Measurements from ENCODE around the gene AGPAT1. TPM values are rescaled to one million over a fixed set of nuclear protein-coding genes. Genes with fewer than 3 reads are reported as not detected.
"Not testable (repeated sequence)": the region's sequence is repeated elsewhere in the genome, so short reads cannot be mapped to it uniquely, and the experiment has no call there.

AGPAT1 gene
- total RNA-seq, 2 experiments from 2014 or later = 30.8 to 33.6 TPM

- Mint-ChIP-seq H3K4me3 (peak overlapping the region; percentile 92), H3K9me3 (no peaks in the 10 kb centered on the region), H3K4me1 (peaks cover 52% of the 10 kb centered on the region), H3K27me3 (no peaks in the 10 kb centered on the region), H3K36me3 (peaks cover 31% of the 10 kb centered on the region), H3K27ac (peak overlapping the region; percentile 93)
- DNase-seq = no peak
These were observed 16.1 kb upstream of the AGPAT1 start for GRCh38 chr6:32191696-32192607.

DNA sequence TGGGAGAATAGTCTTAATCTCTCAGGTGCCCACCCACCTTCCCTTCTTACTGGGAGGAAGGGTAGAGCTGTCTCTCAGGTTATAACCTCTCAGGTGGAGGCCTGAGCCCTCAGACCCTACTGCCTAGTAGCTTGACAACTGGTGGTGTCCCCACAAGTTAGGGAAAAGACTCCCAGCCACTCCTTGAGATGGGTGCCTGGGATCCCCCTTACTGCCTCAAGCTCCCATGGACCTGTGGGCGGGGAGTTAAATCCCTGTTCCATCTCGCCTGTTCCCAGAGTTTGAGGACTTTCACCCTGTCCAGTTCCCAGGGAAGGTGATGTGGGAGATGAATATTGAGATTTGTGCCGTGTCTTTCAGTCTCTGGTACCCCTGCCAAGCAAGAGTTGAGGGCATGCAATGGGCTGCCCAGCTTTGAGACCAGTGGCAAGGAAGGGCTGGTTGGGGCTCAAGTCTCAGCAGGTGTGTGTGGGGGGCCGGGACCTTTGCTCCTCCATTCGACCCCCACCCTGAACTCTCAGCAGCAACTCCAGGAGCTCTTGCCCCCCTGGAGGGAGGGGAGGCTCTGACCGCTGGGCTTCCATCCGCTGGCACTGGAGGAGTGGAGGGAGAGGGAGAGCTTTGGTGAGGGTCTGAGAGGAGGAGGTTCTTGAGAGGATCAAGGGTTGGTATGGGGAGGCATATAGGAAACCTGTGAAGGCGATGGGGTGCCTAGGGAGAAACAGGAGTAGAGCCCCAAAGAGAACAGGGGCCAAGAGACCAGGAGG is 15.2 kb upstream of the AGPAT1 start:
- Mint-ChIP-seq H3K4me3 (peak overlapping the region; percentile 92), H3K9me3 (no peaks in the 10 kb centered on the region), H3K4me1 (peaks cover 56% of the 10 kb centered on the region), H3K36me3 (peaks cover 39% of the 10 kb centered on the region), H3K27me3 (no peaks in the 10 kb centered on the region), H3K27ac (peak overlapping the region; percentile 93)
- no peak for DNase-seq

DNA sequence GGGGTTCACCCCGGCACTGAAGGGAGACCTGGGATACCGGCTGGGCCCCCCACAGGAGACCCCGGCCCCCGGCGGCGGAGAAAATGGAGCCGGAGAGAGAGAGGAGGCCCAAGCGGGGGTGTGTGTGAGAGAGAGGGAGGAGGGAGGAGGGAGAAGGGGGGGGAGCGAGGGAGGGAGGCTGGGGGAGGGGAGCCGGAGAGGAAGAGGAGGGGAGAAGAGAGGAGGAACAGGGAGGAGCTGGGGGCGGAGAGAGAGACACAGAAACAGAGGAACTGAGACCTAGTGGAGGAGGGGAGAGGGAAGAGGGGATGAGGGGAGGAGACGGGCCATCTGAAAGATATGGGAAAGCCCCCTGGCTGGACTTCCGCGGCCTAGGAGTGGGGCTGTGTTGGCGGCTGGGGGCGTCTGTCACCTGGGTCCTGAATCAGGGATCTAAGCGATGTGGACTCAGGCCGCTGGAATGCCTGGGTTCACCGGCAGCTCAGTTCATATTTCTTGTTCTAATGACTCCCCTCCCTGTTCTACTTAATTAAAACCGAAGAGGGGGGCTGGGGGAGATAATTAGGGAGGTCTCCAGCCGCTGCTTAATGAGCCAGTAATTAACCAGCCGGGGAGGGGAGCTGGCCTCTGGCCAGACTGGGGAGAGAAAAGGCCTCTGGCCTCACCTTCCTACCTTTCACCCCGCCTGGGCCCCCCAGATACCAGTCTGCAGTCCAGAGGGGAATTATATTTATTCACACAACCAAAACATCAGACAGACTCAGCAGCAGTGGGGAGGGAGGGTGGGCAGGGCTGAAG is 14.4 kb upstream of the AGPAT1 start, which contains the start of gene PBX2:
TSS of gene PBX2 (minus strand) at position 149 of the 798 bp plus-strand sequence. CDS start 287 bp downstream, outside the sequence.
- peak within 1 kb of the TSS; percentile 92 for H3K4me3 Mint-ChIP-seq
- peak within 1 kb of the TSS; percentile 93 for H3K27ac Mint-ChIP-seq
- peaks cover 43% of the 10 kb centered on the region for H3K36me3 Mint-ChIP-seq
- peaks cover 62% of the 10 kb centered on the region for H3K4me1 Mint-ChIP-seq
- H3K9me3 Mint-ChIP-seq = no peaks in the 10 kb centered on the region
- DNase-seq = peak; percentile 70
- no peaks in the 10 kb centered on the region for H3K27me3 Mint-ChIP-seq

DNA sequence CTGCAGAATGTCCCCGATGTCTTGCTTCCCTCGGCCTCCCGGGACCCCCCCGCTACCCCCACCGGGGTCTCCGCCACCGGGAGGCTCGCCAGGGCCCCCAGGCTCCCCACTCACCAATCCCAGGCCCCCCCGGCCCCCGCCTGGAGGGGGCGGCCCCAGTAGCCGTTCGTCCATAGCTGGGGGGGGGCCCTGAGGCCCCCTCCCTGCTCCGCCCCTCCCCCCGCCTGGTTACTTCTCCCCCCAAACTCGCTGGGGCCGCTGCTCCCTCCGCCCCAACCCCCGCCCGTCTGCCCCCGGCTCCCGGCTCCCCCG is 13.8 kb upstream of the AGPAT1 start:
- peak overlapping the region; percentile 87 for H3K4me3 Mint-ChIP-seq
- no peaks in the 10 kb centered on the region for H3K27me3 Mint-ChIP-seq
- no peak for DNase-seq
- H3K9me3 Mint-ChIP-seq = no peaks in the 10 kb centered on the region
- peak overlapping the region; percentile 83 for H3K27ac Mint-ChIP-seq
- H3K36me3 Mint-ChIP-seq = peaks cover 43% of the 10 kb centered on the region
- H3K4me1 Mint-ChIP-seq = peaks cover 59% of the 10 kb centered on the region

- peak overlapping the region; percentile 83 for H3K27ac Mint-ChIP-seq
- H3K27me3 Mint-ChIP-seq = no peaks in the 10 kb centered on the region
- H3K4me3 Mint-ChIP-seq = peak overlapping the region; percentile 87
- no peaks in the 10 kb centered on the region for H3K9me3 Mint-ChIP-seq
- peaks cover 54% of the 10 kb centered on the region for H3K4me1 Mint-ChIP-seq
- DNase-seq = no peak
- peaks cover 43% of the 10 kb centered on the region for H3K36me3 Mint-ChIP-seq
These were observed 13.3 kb upstream of the AGPAT1 start for GRCh38 chr6:32189069-32189741.

GRCh38 chr6:32188381-32189068 is 12.6 kb upstream of the AGPAT1 start:
- H3K4me1 Mint-ChIP-seq = peaks cover 49% of the 10 kb centered on the region
- no peaks in the 10 kb centered on the region for H3K27me3 Mint-ChIP-seq
- H3K4me3 Mint-ChIP-seq = peak overlapping the region; percentile 87
- DNase-seq = no peak
- H3K9me3 Mint-ChIP-seq = no peaks in the 10 kb centered on the region
- H3K36me3 Mint-ChIP-seq = peaks cover 41% of the 10 kb centered on the region
- peak overlapping the region; percentile 83 for H3K27ac Mint-ChIP-seq

- Mint-ChIP-seq H3K36me3 (peaks cover 41% of the 10 kb centered on the region), H3K4me3 (peak overlapping the region; percentile 87), H3K27ac (peak overlapping the region; percentile 83), H3K4me1 (peaks cover 47% of the 10 kb centered on the region)
- not testable (repeated sequence) for H3K9me3 Mint-ChIP-seq, DNase-seq, H3K27me3 Mint-ChIP-seq
These were observed 12.0 kb upstream of the AGPAT1 start for GRCh38 chr6:32187725-32188380.

DNA sequence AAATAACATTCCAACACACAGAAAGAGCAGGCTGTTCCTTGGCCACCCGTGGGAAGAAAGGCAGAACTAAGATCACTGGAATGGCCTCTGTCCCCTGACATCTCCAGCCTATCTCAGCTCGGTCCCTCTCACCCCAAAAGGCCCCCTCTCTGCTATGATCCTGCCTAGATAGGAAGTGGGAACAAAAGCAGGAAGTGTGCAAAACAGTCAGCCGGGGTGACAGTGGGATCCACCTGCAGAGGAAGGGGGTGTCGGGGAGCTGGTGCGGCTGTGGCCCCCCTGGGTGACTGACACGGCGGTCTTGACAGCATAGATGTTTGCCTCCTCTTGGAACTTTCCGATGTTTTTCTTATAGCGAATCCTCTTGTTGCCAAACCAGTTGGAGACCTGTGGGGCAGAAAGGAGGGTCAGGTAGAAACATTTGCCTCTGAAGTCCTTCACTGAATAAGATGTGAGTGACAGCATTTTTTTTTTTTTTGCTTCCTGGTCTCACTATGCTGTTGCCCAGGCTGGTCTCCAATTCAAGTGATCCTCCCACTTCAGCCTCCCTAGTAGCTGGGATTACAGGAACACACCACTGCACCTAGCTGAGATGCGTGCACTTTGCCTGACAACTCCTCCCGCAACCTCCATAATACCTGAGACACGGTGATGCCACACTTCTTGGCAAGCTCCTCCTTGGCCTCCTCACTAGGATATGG is 11.3 kb upstream of the AGPAT1 start:
- DNase-seq = no peak
- peaks cover 40% of the 10 kb centered on the region for H3K36me3 Mint-ChIP-seq
- no peaks in the 10 kb centered on the region for H3K27me3 Mint-ChIP-seq
- H3K4me1 Mint-ChIP-seq = peaks cover 47% of the 10 kb centered on the region
- no peaks in the 10 kb centered on the region for H3K9me3 Mint-ChIP-seq
- peak overlapping the region; percentile 80 for H3K27ac Mint-ChIP-seq
- H3K4me3 Mint-ChIP-seq = peak overlapping the region; percentile 87

GRCh38 chr6:32186151-32186840 is 10.4 kb upstream of the AGPAT1 start:
- H3K27me3 Mint-ChIP-seq, DNase-seq, H3K9me3 Mint-ChIP-seq: not testable (repeated sequence)
- Mint-ChIP-seq H3K4me3 (peak overlapping the region; percentile 33), H3K36me3 (peaks cover 39% of the 10 kb centered on the region), H3K4me1 (peaks cover 47% of the 10 kb centered on the region), H3K27ac (peak overlapping the region; percentile 80)

- H3K36me3 Mint-ChIP-seq = peaks cover 36% of the 10 kb centered on the region
- peaks cover 45% of the 10 kb centered on the region for H3K4me1 Mint-ChIP-seq
- peak overlapping the region; percentile 33 for H3K4me3 Mint-ChIP-seq
- not testable (repeated sequence) for H3K9me3 Mint-ChIP-seq, DNase-seq, H3K27me3 Mint-ChIP-seq
- peak overlapping the region; percentile 80 for H3K27ac Mint-ChIP-seq
These were observed 9.8 kb upstream of the AGPAT1 start for GRCh38 chr6:32185681-32186131.

DNA sequence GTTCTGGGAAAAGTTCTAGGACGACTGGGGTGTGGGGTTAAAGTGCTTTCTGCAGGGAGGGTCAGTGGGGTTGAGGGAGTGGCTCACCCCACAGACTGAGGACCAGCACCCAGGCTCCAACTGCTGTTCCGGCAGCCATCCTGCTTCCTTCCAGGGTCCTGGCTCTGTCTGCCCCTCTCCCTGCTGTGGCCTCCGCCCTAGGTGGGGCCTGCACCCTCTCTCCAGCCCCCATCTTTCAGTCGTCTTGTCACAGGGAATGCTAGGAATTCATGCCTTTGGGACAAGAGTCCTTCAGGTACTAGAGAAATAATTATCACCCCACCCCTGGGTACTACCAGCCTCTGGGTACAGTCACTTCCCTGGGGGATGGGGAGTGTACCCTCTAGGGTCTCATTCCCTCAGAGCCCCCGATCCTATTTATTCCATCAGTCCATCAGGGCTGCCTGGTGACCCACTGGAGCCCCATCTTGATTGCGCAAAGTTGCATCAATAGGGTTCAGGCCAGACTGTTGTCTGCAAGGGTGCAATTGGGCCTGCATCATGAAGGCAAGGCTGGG is 8.3 kb upstream of the AGPAT1 start, which contains the start of gene AGER:
TSS of gene AGER (minus strand) at position 170 of the 557 bp plus-strand sequence. CDS start at position 139, 31 bp downstream.
- Mint-ChIP-seq H3K36me3 (peaks cover 39% of the 10 kb centered on the region), H3K27me3 (no peaks in the 10 kb centered on the region), H3K4me3 (no peak within 1 kb of the TSS), H3K4me1 (peaks cover 53% of the 10 kb centered on the region), H3K27ac (peak within 1 kb of the TSS; percentile 32), H3K9me3 (no peaks in the 10 kb centered on the region)
- DNase-seq = no peak

GRCh38 chr6:32183483-32184083 is 7.7 kb upstream of the AGPAT1 start:
- Mint-ChIP-seq H3K4me3 (no peak overlapping the region), H3K9me3 (no peaks in the 10 kb centered on the region), H3K27me3 (no peaks in the 10 kb centered on the region), H3K36me3 (peaks cover 39% of the 10 kb centered on the region), H3K27ac (no peak overlapping the region), H3K4me1 (peaks cover 52% of the 10 kb centered on the region)
- DNase-seq = no peak

Data from activated naive CD8-positive, alpha-beta T cell treated with anti-CD3 and anti-CD28 coated beads for 36 hours (primary cell).